Transverse colon (tissue), 4 donors: ENCODE results near the gene DAZAP1. TPM values are rescaled to one million over a fixed set of nuclear protein-coding genes. Genes with fewer than 3 reads are reported as not detected.

Experiments used
- DNase-seq: peaks from one replicate; pipeline ENCODE4 v3.0.0-alpha.2; 2019
- H3K27ac ChIP-seq, 4 donors: fragments of 200-600 bp; sonication (generic); 2 replicates each; pipeline ENCODE4 v1.5.1; 2016 to 2018; ENCODE audit warnings: inconsistent platforms in 4 of 4
- H3K27me3 ChIP-seq: fragments of 200-600 bp; sonication (generic); 2 replicates; pipeline ENCODE4 v1.5.1; 2017; ENCODE audit warnings: inconsistent platforms
- H3K36me3 ChIP-seq, 4 donors: fragments of 200-600 bp; sonication (generic); 2 replicates each; pipeline ENCODE4 v1.5.1; 2017 to 2019; ENCODE audit warnings: inconsistent platforms in 4 of 4
- H3K4me1 ChIP-seq, 4 donors: fragments of 200-600 bp; sonication (generic); 2 replicates each; pipeline ENCODE4 v1.5.1; 2017 to 2020; ENCODE audit warnings: inconsistent platforms in 4 of 4
- H3K4me3 ChIP-seq, 4 donors: fragments of 200-600 bp; sonication (generic); 1 replicate in 1 of 4; 2 replicates in 3 of 4; pipeline versions ENCODE4 v1.5.1 to v1.6.1; 2017 to 2019; ENCODE audit warnings: inconsistent platforms in 4 of 4
- H3K9me3 ChIP-seq, 2 donors: fragments of 200-600 bp; sonication (generic); 2 replicates each; pipeline ENCODE4 v1.5.1; 2017 to 2019; ENCODE audit warnings: inconsistent platforms in 2 of 2
- EP300 ChIP-seq: sonication (generic); formaldehyde crosslinking; IDR thresholded peaks from one replicate; pipeline ENCODE4 v1.6.1; 2017; ENCODE audit warnings: antibody characterized with exemption, low read depth
- POLR2A ChIP-seq: fragments of 450-650 bp; IDR thresholded peaks from one replicate; pipeline ENCODE4 v1.6.1; 2016; ENCODE audit warnings: antibody characterized with exemption, mild to moderate bottlenecking, moderate library complexity
- POLR2AphosphoS5 ChIP-seq, 3 donors: sonication (generic); formaldehyde crosslinking; IDR thresholded peaks; one replicate each; pipeline ENCODE4 v1.6.1; 2016; ENCODE audit warnings: antibody characterized with exemption in 3 of 3
- WGBS, 2 donors: methylation state at CpG; one replicate each; pipeline ENCODE4 v1.1.5; 2018; ENCODE audit warnings: low coverage in 1 of 2; 5-methylcytosine and 5-hydroxymethylcytosine counted together
- in situ Hi-C, 4 donors: fragments of 200-750 bp; cut with MboI; loops; one replicate each; pipeline versions ENCODE4 v1.15.0 to v1.15.1; 2017; ENCODE audit warnings: low sequenced_read_pairs in 3 of 4, low pct_ligation_motif_present in 1 of 4, low pct_unique_long_range_greater_than_20kb in 1 of 4
- intact Hi-C: fragments of 100-400 bp; cut with DNase I; formaldehyde crosslinking; loops from one replicate; pipeline ENCODE4 v1.15.1; 2023; ENCODE audit warnings: low total_unique reads
- total RNA-seq, 4 donors: library from RNA; depleted of rRNA; stranded (reverse); fragments of >200 nt; gene quantifications; one replicate each; pipeline ENCODE4 v1.1.0, GENCODE V29; 2016
- TF ChIP-seq, protein P1 (sequence below), 5 experiments: fragments of 200-600 bp in 3 of 5; fragments of 450-650 bp in 2 of 5; sonication (generic) in 3 of 5; IDR thresholded peaks; 1 replicate in 2 of 5; 2 replicates in 3 of 5; pipeline ENCODE4 v1.5.1; 2016 to 2017; ENCODE audit warnings: antibody characterized with exemption in 5 of 5, inconsistent platforms in 3 of 5, mild to moderate bottlenecking in 2 of 5, moderate library complexity in 1 of 5

DAZAP1 gene
- total RNA-seq, 4 donors from 2014 or later = 36.3 to 77.2 (median 41.6) TPM

DNA sequence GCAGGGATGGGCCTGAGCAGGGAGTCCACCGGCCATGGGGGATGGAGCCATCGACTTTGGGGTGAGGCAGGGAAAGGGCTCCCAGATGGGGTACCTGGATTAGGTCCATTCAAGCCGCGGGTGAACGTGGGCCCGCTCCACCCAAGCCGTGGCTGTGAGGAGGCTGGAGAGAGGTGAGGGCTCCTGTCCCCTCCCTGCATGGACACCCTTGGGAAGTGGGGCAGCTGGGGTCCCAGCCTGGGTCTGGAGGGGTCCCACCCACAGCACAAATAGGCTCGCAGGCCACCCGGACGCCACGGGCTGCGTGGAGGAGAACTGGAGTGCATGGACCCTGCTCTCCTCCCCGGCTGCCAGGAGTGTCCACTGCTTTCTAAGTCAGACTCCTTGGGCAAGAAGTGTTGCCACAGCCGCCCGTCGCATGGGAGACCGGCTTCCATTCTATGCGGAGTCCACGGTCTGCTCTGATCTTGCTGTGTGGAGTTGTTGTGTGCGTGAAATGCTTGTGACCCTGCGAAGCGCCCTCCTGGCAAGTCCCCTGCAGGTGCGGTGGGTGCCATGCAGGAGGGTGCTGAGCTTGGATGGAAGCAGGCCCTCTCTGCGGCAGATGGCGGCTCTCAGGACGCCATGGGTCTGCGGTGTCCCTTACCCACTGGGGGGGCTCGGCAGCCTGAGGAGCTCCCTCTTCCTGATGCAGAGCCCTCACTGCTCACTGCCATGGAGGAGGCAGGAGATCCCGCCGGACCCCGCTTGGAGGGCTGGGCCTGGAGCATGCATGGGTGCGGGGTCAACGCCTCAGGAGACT, 2.0 kb downstream of the DAZAP1 start:
- peak overlapping the region; percentile 79 to 99 (median 96) for H3K4me3 ChIP-seq
- TF ChIP-seq, protein P1, sequence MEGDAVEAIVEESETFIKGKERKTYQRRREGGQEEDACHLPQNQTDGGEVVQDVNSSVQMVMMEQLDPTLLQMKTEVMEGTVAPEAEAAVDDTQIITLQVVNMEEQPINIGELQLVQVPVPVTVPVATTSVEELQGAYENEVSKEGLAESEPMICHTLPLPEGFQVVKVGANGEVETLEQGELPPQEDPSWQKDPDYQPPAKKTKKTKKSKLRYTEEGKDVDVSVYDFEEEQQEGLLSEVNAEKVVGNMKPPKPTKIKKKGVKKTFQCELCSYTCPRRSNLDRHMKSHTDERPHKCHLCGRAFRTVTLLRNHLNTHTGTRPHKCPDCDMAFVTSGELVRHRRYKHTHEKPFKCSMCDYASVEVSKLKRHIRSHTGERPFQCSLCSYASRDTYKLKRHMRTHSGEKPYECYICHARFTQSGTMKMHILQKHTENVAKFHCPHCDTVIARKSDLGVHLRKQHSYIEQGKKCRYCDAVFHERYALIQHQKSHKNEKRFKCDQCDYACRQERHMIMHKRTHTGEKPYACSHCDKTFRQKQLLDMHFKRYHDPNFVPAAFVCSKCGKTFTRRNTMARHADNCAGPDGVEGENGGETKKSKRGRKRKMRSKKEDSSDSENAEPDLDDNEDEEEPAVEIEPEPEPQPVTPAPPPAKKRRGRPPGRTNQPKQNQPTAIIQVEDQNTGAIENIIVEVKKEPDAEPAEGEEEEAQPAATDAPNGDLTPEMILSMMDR (IDR thresholded peaks at IDR 0.05) = no peak
- no peak for TF ChIP-seq EP300
- TF ChIP-seq POLR2AphosphoS5 (IDR thresholded peaks at IDR 0.05) = no peak
- TF ChIP-seq POLR2A = no peak
- H3K4me1 ChIP-seq = peaks cover 29 to 54% (median 48%) of the 10 kb centered on the region in 4 donors
- WGBS, 2 donors = 59% methylated on average over 29 of the region's 33 CpGs; no CpG with 5 or more reads in 1 of the 2 donors
- no peaks in the 10 kb centered on the region for H3K9me3 ChIP-seq
- in situ Hi-C loops = no loop called here
- no peaks in the 10 kb centered on the region for H3K27me3 ChIP-seq
- peak overlapping the region; percentile 95 to 99 (median 97) for H3K27ac ChIP-seq
- intact Hi-C loops = loop anchor here (10.0 kb wide), 1 partner anchor 125 kb away; the partner anchor contains the start of gene EFNA2
- DNase-seq = no peak
- no peaks in the 10 kb centered on the region for H3K36me3 ChIP-seq

DNA sequence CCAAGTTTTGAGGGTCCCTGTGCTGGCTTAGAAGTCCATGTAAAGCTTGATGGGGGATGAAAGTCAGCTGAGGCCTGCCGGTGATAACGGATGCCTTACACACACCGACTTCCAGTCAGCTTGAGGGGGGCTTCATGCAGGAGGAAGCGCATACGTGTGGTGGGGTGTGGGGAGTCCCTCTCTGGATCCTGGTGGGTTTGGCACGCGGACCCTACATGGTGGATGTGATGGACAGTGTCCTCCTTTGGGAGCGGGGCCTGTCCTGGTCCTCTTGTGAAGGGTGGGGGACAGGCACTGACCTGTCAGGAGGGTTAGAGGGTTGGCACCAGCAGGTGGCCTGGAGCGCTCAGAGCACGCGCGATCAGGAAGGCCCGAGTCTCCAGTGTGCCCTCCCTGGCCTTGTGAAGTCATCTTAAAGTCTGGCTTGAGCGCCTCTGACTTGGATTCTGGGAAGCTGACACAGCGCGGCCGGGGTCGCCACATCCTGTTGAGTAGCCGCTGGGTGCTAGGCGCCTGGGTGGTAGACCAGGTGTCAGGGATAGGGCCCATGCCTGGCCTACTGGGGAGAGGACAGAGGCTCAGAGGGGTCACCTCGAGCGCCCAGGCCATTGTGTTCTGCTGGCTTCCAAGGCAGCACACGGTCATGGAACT, 2.9 kb downstream of the DAZAP1 start:
- Histone ChIP-seq H3K36me3 (no peaks in the 10 kb centered on the region), H3K27me3 (no peaks in the 10 kb centered on the region), H3K9me3 (no peaks in the 10 kb centered on the region), H3K27ac (peak overlapping the region in 3 of 4 donors; percentile 39 to 96 (median 95)), H3K4me1 (peaks cover 35 to 61% (median 57%) of the 10 kb centered on the region in 4 donors), H3K4me3 (no peak overlapping the region)
- intact Hi-C loops = no loop called here
- no peak for DNase-seq
- in situ Hi-C loops = no loop called here
- WGBS, 2 donors = 0 to 81% methylated on average over 1 to 22 of the region's 23 CpGs
- TF ChIP-seq POLR2A (no peak), EP300 (no peak), POLR2AphosphoS5 (IDR thresholded peaks at IDR 0.05) (no peak)
- TF ChIP-seq, protein P1 (IDR thresholded peaks at IDR 0.05) = no peak

GRCh38 chr19:1410789-1411188, 3.4 kb downstream of the DAZAP1 start:
- peak overlapping the region in 3 of 4 donors; percentile 31 to 96 (median 39) for H3K27ac ChIP-seq
- intact Hi-C loops = no loop called here

DNA sequence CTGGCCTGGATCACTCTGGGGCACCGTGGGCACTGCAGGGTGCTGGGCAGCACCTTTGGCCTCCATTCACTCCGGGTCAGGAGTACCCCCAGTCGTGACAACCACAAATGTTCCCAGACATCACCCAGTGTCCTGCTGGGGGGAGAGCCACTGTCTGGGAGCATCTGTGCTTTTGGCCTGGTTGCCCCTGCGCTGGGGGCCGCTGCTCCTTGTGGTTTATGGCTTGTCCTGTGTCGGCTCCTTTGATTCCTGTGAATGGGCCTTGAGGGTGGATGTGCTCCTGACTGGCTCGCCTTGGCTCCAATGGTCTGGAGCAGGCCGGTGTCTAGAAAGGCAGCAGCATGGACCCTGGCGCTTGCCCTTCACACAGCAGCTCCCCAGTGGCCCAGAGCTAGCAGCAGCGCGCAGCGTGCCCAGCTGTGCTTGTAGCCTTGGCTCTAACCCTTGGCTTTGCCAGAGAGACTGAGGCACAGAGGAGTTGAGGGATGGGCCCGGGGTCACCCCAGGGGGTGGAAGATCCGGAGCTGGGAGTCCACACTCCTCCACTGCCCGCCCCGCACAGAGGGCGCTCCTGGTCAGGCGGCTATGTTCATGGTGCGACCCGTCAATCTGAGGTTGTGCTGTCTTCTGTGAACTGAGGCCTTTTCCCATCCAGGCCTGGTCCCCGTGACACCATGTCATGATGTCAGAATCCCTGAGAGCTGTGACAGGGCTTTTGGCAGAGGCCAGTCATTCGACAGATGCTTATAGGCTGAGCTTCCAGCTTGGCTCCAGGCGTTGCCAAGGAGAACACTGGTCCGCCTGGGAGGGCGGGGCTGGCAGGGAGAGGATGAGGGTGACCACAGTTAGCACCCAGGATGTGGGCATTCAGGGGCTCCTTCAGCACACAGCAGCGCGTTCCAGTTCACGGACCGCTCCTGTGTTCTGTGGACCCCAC, 4.1 kb downstream of the DAZAP1 start:
- Histone ChIP-seq H3K4me3 (no peak overlapping the region), H3K27me3 (no peaks in the 10 kb centered on the region), H3K9me3 (no peaks in the 10 kb centered on the region), H3K4me1 (peaks cover 45 to 69% (median 65%) of the 10 kb centered on the region in 4 donors), H3K27ac (peak overlapping the region in 3 of 4 donors; percentile 31 to 96 (median 39)), H3K36me3 (no peaks in the 10 kb centered on the region)
- in situ Hi-C loops = no loop called here
- 66% methylated on average over 23 of the region's 29 CpGs; no CpG with 5 or more reads in 1 of the 2 donors for WGBS, 2 donors
- intact Hi-C loops = no loop called here
- peak; percentile 30 for DNase-seq
- TF ChIP-seq EP300 (no peak), POLR2A (no peak), POLR2AphosphoS5 (IDR thresholded peaks at IDR 0.05) (no peak)
- TF ChIP-seq, protein P1 (IDR thresholded peaks at IDR 0.05) = no peak

More at GRCh38 chr19:1410789-1411188, 3.4 kb downstream of the DAZAP1 start:
- H3K27me3 ChIP-seq = no peaks in the 10 kb centered on the region
- H3K36me3 ChIP-seq = no peaks in the 10 kb centered on the region
- peaks cover 39 to 66% (median 62%) of the 10 kb centered on the region in 4 donors for H3K4me1 ChIP-seq
- H3K4me3 ChIP-seq = no peak overlapping the region
- in situ Hi-C loops = no loop called here
- 56 to 76% methylated on average over 4 to 6 of the region's 9 CpGs for WGBS, 2 donors
- H3K9me3 ChIP-seq = no peaks in the 10 kb centered on the region
- no peak for TF ChIP-seq POLR2AphosphoS5 (IDR thresholded peaks at IDR 0.05)
- TF ChIP-seq POLR2A = no peak
- DNase-seq = no peak
